Glomerular visceral epithelial cell (primary cell): ENCODE measurements around the gene ZNF317.
"Not testable (repeated sequence)": the region's sequence is repeated elsewhere in the genome, so short reads cannot be mapped to it uniquely, and the experiment has no call there.

Source experiments
- DNase-seq: peaks from one replicate; pipeline ENCODE4 v3.0.0-alpha.2; 2016; ENCODE audit errors: extremely low spot score

Gene ZNF317

DNA sequence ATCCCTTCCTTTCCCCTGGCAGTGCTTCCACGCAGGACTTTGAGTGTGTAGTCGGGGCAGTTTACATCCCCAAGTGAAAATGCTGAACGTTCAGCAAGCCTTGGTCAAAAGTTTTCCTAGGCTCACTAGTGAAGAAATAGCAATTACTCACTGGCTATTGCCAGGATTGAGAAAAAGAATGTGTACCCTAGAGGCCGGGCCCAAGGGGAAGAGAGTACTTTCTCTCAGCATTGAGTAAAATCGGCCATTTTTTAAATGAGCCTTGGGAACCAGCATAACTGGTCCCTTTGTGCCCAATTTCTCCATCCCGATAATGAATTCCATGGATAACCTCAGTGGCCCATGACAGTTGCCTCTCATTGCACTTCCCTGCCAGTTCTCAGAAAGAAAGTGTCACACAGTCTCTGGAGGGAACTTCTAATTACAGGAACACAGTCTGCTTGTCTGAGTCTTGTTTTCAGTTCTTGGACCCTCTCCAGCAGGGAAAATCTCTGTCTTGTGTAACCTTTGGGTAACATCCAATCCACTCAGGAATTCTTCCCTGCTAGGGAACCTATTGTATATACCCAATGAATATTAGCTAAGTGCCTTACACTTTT, 31.3 kb downstream of the ZNF317 start:
- no peak for DNase-seq

DNA sequence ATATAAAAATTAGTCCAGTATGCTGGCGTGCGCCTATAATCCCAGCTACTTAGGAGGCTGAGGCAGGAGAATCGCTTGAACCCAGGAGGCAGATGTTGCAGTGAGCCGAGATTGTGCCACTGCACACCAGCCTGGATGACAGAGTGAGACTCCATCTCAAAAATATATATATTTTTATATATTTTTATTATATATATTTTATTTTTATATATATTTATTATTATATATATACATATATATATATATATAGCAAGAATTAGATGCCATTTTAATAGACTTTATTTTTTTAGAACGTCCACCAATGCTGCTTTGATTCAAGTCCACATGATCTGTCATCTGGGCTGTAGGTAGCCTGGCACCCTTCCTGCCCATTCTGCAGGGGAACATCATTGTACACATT, 35.1 kb downstream of the ZNF317 start:
- DNase-seq, result no peak

DNA sequence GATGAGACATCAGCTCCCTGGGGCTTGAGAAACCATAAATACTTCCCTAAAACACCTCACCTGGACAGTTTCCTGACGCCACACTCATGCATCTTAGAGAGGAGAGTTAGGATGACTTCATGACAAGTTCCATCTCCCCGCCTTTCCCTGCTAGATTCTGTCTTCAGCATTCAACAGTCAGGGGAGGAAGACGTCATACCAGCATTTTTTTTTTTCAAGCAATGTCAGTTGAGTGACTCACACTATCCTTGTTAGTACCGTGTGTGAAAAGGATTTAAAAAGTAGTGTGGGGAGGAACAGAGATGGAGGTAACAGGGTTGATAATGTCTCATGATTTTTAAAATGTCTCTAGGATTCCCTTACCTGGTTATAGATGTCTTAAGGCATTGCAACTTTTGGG, 38.7 kb downstream of the ZNF317 start, which contains the start of gene OR7D2:
OR7D2 (plus strand) TSS at position 79 of the 400 bp plus-strand sequence. CDS start 6,803 bp downstream, outside the sequence.
- no peak for DNase-seq

DNA sequence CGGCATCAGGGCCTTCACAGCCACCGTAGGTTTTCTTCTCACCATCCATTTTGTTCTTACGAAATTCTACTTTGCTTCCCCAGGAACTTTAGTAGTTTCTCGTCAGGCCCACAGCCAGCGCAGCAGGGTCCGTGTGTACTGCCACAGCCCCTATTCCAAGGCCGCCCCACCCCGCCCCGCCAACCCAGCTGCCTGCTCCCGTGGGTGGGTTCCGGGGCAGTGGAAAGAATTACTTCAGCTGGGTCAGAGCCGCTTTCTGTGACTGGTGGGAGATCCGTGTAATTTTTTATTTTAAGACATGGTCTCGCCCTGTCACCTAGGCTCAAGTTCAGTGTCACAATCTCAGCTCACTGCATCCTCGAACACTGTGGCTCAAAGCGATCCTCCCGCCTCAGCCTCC, 42.8 kb downstream of the ZNF317 start:
- DNase-seq, result no peak

DNA sequence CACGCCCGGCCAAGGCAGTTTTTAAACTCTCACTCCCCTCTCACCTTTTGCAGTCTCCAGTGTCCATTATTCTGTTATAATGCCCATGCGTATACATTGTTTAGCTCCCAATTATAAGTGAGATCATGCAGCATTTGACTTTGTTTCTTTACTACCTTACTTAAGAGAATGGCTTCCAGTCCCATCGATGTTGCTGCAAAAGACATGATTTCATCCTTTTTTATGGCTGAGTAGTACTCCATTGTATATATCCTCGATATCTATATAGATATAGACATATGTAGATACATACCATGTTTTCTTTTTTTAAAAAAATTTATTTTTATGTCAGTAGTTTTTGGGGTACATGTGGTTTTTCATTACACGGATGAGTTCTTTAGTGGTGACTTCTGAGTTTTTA, 47.0 kb downstream of the ZNF317 start:
- DNase-seq, result no peak

DNA sequence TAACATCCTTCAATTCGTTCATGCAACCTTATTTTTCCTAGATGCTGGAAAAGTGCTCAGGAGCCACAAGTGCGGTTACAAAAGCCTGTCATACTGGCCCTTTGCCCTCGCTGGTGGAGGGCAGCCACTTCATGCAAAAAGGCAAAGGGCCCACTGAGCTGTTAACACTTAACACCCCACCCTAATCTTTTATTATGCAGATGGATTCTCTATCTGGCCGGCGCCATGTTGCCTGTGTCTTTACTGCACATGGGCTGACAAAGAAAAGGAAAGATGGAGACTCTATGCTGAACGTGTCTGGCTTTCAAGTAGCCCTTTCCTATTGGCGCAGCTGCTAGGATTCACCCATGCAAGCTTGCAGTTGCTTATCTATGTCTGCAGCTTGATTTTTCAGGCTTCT, 49.3 kb downstream of the ZNF317 start:
- no peak for DNase-seq

DNA sequence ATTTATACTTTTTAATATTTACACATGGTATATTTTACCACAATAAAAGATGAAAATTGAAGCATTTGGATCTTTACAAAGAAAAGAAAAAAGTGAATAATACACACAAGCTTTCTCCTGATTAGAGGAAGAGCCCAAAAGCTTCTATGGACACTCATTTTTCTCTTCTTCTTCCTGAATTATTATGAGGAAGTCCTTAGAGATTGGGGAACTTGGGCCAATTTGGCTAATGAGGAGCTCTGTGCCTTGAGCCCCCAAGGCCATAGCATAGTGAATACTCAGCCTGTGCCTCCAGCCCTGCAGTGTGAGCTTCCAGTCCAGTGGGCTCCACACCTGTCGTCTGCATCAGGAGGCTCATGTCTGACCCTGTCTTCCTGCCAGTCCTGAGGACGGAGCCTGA, 57.8 kb downstream of the ZNF317 start:
- not testable (repeated sequence) for DNase-seq

DNA sequence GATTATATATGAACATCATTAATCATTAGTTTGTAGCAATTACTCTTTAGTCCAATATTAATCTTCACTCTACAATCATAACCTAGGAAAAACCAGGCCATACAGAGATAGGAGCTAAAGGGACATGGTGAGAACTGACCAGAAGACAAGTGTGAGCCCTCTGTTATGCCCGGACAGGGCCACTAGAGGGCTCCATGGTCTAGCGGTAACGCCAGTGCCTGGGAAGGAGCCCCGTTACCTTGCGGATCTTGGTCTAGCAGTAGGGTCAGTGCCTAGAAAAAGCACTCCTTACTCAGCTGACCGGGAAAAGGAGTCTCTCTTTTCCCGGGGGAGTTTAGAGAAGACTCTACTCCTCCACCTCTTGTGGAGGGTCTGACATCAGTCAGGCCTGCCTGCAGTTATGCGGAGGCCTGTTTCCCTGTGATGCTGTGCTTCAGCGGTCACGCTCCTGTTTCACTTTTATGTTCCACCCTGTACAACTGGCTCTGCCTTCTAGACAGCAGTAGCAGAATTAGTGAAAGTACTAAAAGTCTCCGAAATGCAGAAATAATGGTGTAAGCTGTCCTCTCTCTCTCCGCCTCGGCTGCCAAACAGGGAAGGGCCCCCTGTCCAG, 65.4 kb downstream of the ZNF317 start:
- DNase-seq, result peak; percentile 43
